Activated CD4-positive, alpha-beta memory T cell treated with anti-CD3 and anti-CD28 coated beads, Interleukin-2, amount 10 ng/mL, durations not matched to agents 7 days and 5 days (primary cell): ENCODE measurements around the gene SPINDOC. TPM values are rescaled to one million over a fixed set of nuclear protein-coding genes. Genes with fewer than 3 reads are reported as not detected.
"Not testable (repeated sequence)": the region's sequence is repeated elsewhere in the genome, so short reads cannot be mapped to it uniquely, and the experiment has no call there.

Experiments
- CTCF ChIA-PET: fragments of 350-600 bp; sonication (Branson Sonifier 250); formaldehyde crosslinking; loops from one replicate; lab custom pipeline; 2021; ENCODE audit warnings: antibody characterized with exemption, inconsistent platforms; lab: Charles Lee
- POLR2A ChIA-PET: fragments of 350-600 bp; sonication (Branson Sonifier 250); formaldehyde crosslinking; loops from one replicate; lab custom pipeline; 2021; ENCODE audit warnings: antibody characterized with exemption; lab: Charles Lee
- DNase-seq: peaks from one replicate; pipeline ENCODE4 v3.0.0-alpha.2; 2020
- H3K27ac Mint-ChIP-seq: one replicate; pipeline ENCODE4 v1.8.0; 2021; ENCODE audit warnings: mild to moderate bottlenecking, mixed read lengths
- H3K27me3 Mint-ChIP-seq: one replicate; pipeline ENCODE4 v1.8.0; 2021; ENCODE audit warnings: mixed read lengths
- H3K36me3 Mint-ChIP-seq: one replicate; pipeline ENCODE4 v1.8.0; 2021; ENCODE audit warnings: low read depth, mixed read lengths
- H3K4me1 Mint-ChIP-seq: one replicate; pipeline ENCODE4 v1.8.0; 2021; ENCODE audit warnings: mixed read lengths
- H3K4me3 Mint-ChIP-seq: one replicate; pipeline ENCODE4 v1.8.0; 2021; ENCODE audit warnings: mild to moderate bottlenecking, mixed read lengths
- H3K9me3 Mint-ChIP-seq: one replicate; pipeline ENCODE4 v1.8.0; 2021; ENCODE audit warnings: mixed read lengths
- total RNA-seq, 2 experiments: library from RNA; stranded (reverse); gene quantifications; one replicate each; pipeline ENCODE4 v1.2.3, GENCODE V29; 2021

SPINDOC gene
- total RNA-seq, 2 experiments from 2014 or later = 33.2 to 37.2 TPM

DNA sequence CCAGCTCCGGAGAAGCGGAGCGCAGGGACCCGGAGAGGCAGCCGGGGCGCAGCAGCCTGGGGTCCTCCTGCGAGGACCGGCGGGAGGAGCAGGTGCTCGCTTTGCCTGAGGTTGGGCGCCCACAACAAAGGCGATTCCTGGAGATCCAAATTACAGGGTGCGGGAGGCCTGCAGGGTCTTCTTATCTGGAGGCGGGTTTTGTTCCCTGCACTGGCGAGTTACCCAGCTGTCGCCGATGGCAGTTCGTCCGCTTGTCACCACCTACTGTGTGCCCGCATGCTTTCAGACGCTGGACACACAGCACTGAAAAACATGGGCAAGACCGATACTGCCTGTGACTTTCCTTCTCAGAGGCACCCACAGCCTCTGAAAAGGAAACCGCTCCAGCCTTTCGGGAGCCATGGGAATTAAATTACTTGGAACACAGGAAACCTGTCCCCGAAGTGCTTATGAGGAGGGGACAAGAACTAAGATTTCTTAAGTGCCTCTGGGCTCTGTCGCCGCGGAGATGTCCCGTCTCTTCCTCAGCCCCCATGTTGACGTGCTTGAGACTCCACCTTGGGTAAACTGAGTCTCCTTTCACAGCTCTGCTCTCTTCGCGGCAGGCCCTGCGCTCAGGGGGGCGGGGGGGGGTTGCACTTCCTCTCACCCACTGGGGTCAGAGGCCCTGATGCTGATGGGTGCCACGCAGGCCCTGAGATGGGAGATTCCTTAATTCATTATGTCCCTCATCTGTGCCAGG lies 43.4 kb upstream of the SPINDOC start:
- no peak overlapping the region for H3K27ac Mint-ChIP-seq
- ChIA-PET CTCF (interaction anchor here (1.4 to 3.0 kb wide), 4 partner anchors 9 to 176 kb away, joined by 3 to 17 read pairs (median 6); no protein-coding TSS in a partner anchor), POLR2A (no interaction called here)
- H3K4me3 Mint-ChIP-seq = peak overlapping the region; percentile 54
- peaks cover 13% of the 10 kb centered on the region for H3K4me1 Mint-ChIP-seq
- H3K36me3 Mint-ChIP-seq = no peaks in the 10 kb centered on the region
- H3K9me3 Mint-ChIP-seq = no peaks in the 10 kb centered on the region
- DNase-seq = no peak
- peaks cover 34% of the 10 kb centered on the region for H3K27me3 Mint-ChIP-seq

DNA sequence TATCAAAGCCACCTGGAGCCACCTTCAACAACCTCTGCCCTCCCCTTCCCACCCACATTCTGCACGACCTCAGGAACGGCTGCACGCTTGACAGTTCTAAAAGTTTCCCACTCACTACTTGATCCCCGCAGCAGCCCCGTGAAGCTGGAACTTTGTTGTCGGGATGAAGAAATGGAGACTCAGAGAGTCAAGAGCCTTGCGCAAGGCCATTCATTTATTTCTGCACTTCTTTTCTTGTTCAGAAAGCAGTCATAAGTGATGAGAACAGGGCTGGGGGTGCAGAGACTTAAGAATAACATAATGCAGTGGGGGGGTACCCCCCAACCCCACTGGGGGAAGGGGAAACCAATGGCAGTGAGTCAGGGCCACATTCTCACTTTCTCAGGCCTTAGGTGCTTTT lies 42.5 kb upstream of the SPINDOC start:
- H3K4me3 Mint-ChIP-seq = no peak overlapping the region
- H3K27me3 Mint-ChIP-seq = peaks cover 39% of the 10 kb centered on the region
- no peak overlapping the region for H3K27ac Mint-ChIP-seq
- peaks cover 13% of the 10 kb centered on the region for H3K4me1 Mint-ChIP-seq
- ChIA-PET POLR2A (no interaction called here), CTCF (no interaction called here)
- H3K36me3 Mint-ChIP-seq = no peaks in the 10 kb centered on the region
- H3K9me3 Mint-ChIP-seq = no peaks in the 10 kb centered on the region
- no peak for DNase-seq

DNA sequence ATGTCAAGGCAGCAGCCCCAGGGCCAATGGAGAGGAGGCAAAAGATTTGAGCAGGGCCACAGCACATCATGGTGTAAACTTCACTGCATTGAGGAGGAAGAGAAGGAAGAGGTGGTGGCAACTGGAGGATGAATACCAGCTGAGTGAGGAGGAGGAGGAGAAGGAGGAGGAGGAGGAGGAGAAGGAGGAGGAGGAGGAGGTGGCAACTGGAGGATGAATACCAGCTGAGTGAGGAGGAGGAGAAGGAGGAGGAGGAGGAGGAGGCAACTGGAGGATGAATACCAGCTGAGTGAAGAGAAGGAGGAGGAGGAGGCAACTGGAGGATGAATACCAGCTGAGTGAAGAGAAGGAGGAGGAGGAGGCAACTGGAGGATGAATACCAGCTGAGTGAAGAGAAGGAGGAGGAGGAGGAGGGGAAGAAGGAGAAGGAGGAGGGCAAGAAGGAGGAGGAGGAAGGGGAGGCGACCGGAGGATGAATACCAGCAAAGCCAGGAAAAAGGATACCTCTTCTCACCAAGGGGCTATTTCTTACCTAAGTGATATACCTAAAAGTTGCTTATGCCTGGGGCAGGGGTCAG lies 41.4 kb upstream of the SPINDOC start:
- peaks cover 13% of the 10 kb centered on the region for H3K4me1 Mint-ChIP-seq
- POLR2A ChIA-PET, H3K4me3 Mint-ChIP-seq, H3K36me3 Mint-ChIP-seq, CTCF ChIA-PET, DNase-seq, H3K27ac Mint-ChIP-seq, H3K9me3 Mint-ChIP-seq: not testable (repeated sequence)
- peaks cover 39% of the 10 kb centered on the region for H3K27me3 Mint-ChIP-seq

DNA sequence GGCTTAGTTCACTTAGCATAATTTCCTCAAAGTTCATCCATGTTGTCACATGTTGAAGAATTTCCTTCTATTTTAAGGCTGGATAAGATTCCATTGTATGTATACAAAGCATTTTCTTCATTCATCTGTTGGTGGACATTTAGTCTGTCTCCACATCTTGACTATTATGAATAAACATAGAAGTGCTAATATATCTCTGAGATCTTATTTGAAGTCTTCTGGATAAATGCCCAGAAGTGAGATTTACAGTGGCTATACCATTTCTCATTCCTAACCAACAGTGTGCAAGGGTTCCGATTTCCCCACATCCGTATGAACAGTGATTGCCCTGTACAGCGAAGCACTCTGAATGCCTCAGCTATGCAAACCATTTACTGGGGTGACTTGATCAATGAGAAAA lies 38.1 kb upstream of the SPINDOC start:
- CTCF ChIA-PET = no interaction called here
- POLR2A ChIA-PET = no interaction called here
- DNase-seq = no peak
- H3K4me1 Mint-ChIP-seq = peaks cover under 1% of the 10 kb centered on the region
- H3K4me3 Mint-ChIP-seq = no peak overlapping the region
- H3K27me3 Mint-ChIP-seq = peaks cover 43% of the 10 kb centered on the region
- no peaks in the 10 kb centered on the region for H3K36me3 Mint-ChIP-seq
- H3K9me3 Mint-ChIP-seq = no peaks in the 10 kb centered on the region
- H3K27ac Mint-ChIP-seq = no peak overlapping the region

DNA sequence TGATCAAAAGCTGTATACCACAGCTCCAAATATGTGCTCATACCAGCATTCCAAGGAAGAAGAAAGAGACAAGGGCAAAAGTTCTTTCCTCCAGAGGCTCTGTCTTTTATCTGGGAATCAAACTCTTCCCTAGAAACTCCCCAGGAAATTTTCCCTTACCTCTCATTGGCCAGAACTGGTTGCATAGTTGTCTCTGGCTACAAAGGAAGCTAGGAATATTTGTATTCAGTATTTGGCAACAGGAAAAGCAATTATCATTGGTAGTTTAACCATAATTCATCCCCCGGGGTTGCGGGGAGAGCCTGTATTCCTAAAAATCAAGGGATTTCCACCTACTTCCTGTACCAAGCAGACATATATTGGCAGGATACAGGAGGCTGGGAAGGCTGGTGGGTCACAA lies 34.2 kb upstream of the SPINDOC start:
- Mint-ChIP-seq H3K9me3 (no peaks in the 10 kb centered on the region), H3K4me3 (no peak overlapping the region), H3K27ac (no peak overlapping the region), H3K36me3 (no peaks in the 10 kb centered on the region), H3K4me1 (no peaks in the 10 kb centered on the region), H3K27me3 (peaks cover 21% of the 10 kb centered on the region)
- POLR2A ChIA-PET = no interaction called here
- CTCF ChIA-PET = interaction anchor here (1.5 kb wide), 1 partner anchor 11 kb away, joined by 9 read pairs; the partner anchor contains the start of gene ZFTA
- DNase-seq = no peak

DNA sequence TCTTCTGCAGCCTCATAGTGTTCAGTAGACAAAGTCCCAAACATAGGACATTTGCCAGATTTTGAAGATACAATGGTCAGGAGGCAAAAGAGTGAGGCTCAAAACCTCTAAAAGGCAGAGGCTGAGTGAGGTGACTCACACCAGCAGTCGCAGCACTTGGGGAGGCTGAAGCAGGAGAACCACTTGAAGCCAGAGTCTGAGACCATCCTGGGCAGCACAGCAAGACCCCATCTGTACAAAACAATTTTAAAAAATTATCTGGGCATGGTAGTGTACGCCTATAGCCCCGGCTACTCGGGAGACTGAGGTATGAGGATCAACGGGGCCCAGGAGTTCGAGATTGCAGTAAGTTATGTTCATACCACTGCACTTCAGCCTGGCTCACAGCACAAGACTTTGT lies 30.5 kb upstream of the SPINDOC start:
- peaks cover 7% of the 10 kb centered on the region for H3K4me1 Mint-ChIP-seq

DNA sequence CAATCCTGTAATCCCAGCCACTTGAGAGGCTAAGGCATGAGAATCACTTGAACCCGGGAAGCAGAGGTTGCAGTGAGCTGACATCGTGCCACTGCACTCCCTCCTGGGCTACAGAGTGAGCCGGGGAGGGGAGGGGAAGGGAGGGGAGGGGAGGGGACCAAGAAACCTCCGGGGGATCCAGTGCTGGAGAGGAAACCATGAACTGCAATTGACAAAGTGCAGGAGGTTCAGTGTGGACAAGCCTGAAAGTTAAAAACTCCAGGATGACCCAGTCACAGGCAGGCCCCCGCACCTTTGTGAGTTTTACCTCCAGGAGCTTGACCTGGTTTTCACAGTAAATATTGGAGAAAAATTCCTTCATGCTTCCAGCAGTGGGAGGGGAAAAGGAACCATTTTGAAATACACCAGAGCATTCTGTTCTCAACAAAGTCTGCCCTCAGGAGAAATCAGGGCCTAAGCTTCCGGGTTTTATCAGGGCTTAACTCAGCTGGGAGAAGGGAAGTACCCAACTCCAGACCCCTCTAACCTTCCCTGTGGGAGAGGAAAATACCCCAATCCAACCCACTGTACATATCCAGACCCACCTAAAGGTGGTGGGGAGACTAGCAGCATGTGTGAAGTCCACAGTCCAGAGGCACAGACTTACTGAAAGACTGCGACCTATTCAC lies 29.2 kb upstream of the SPINDOC start:
- H3K36me3 Mint-ChIP-seq = no peaks in the 10 kb centered on the region
- CTCF ChIA-PET = interaction anchor here (1.5 kb wide), 1 partner anchor 16 kb away, joined by 5 read pairs; the partner anchor contains the start of gene ZFTA
- H3K27me3 Mint-ChIP-seq = peaks cover 19% of the 10 kb centered on the region

More for the DNA sequence above, 30.5 kb upstream of the SPINDOC start:
- no peak for DNase-seq
- H3K4me3 Mint-ChIP-seq = no peak overlapping the region
- POLR2A ChIA-PET = no interaction called here
- no peaks in the 10 kb centered on the region for H3K36me3 Mint-ChIP-seq
- CTCF ChIA-PET = interaction anchor here (1.5 kb wide), 1 partner anchor 15 kb away, joined by 5 read pairs; the partner anchor contains the start of gene ZFTA
- no peak overlapping the region for H3K27ac Mint-ChIP-seq
- peaks cover 23% of the 10 kb centered on the region for H3K27me3 Mint-ChIP-seq
- H3K9me3 Mint-ChIP-seq = no peaks in the 10 kb centered on the region

DNA sequence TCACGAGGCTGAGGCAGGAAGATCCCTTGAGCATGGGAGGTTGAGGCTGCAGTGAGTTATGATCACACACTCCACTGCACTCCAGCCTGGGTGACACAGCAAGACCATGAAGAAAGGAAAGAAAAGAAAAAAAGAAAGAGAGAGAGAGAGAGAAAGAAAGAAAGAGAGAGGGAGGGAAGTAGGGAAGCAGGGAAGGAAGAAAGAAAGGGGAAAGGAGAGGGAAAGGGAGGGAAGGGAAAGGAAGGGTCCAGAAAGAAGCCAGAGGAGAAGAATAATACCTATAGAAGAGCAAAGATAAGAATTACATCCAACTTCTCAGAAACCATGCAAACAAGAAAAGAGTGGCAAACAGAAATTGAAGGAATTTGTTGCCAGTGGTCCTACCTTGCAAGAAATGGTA lies 27.4 kb upstream of the SPINDOC start:
- Mint-ChIP-seq H3K27me3 (peaks cover 15% of the 10 kb centered on the region), H3K4me1 (peaks cover 9% of the 10 kb centered on the region), H3K27ac (no peak overlapping the region), H3K9me3 (peaks cover 5% of the 10 kb centered on the region), H3K36me3 (no peaks in the 10 kb centered on the region), H3K4me3 (no peak overlapping the region)
- ChIA-PET POLR2A (no interaction called here), CTCF (interaction anchor here (0.7 kb wide), 1 partner anchor 265 kb away, joined by 3 read pairs; no protein-coding TSS in a partner anchor)
- DNase-seq = no peak

More for the DNA sequence above, 29.2 kb upstream of the SPINDOC start:
- no peak for DNase-seq
- Mint-ChIP-seq H3K4me1 (peaks cover 7% of the 10 kb centered on the region), H3K27ac (no peak overlapping the region), H3K9me3 (no peaks in the 10 kb centered on the region), H3K4me3 (no peak overlapping the region)
- POLR2A ChIA-PET = no interaction called here

DNA sequence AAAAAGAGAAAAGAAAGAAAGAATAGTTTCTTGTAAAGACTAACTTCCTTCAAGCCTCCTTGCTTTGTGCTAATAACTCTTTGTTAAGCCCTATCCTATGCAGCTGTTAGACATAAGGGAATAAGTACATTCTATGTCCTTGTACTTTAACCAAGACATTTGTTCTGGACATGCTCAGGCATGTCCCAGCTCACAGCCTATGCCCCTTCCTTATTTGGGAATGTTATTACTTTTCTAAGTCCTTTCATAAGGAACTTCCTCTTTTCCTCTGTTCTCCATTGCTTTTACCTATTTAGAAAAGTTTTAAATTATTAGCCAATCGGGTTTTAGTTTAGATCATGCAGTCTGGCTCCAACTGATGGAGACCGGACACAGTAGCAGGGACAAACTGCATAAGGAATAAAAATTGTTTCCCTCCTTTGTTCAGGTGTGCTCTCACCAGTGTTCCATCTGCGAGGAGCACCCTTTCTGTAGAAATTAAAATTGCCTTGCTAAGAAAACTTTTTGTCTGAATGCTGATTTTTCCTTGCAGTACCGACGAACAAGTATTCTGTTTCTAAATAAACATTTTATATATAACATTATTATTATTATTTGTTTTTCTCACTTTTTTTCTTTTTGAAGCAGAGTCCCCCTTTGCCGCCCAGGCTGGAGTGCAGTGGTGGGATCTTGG lies 21.6 kb upstream of the SPINDOC start:
- Mint-ChIP-seq H3K4me1 (peaks cover 2% of the 10 kb centered on the region), H3K36me3 (peaks cover 4% of the 10 kb centered on the region)

DNA sequence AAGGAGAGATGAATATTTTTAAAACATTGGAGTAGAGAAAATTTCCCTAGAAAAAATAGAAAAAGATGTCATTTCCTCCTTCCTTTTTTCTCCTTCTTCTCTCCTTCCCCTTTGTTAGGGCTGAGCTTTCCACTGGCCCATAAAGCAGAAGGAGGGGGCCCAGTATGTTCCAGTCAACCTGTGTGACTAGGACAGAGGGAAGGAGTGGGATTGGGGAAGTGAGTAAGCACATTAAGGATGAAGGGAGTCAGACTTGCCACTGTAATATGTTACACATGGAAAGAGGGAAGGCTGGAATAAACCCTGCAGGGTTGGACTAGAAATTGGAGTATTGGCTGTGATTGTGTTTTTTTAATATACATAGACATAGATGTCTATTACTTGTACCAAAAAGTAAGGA lies 20.1 kb upstream of the SPINDOC start:
- Mint-ChIP-seq H3K4me3 (no peak overlapping the region), H3K27ac (no peak overlapping the region), H3K9me3 (peaks cover 19% of the 10 kb centered on the region), H3K27me3 (peaks cover 10% of the 10 kb centered on the region), H3K4me1 (peaks cover 2% of the 10 kb centered on the region), H3K36me3 (peaks cover 4% of the 10 kb centered on the region)
- CTCF ChIA-PET = no interaction called here
- DNase-seq = no peak
- POLR2A ChIA-PET = no interaction called here

More for the DNA sequence above, 21.6 kb upstream of the SPINDOC start:
- CTCF ChIA-PET = no interaction called here
- Mint-ChIP-seq H3K27ac (no peak overlapping the region), H3K9me3 (peaks cover 19% of the 10 kb centered on the region), H3K27me3 (peaks cover 11% of the 10 kb centered on the region), H3K4me3 (no peak overlapping the region)
- no peak for DNase-seq
- POLR2A ChIA-PET = no interaction called here

DNA sequence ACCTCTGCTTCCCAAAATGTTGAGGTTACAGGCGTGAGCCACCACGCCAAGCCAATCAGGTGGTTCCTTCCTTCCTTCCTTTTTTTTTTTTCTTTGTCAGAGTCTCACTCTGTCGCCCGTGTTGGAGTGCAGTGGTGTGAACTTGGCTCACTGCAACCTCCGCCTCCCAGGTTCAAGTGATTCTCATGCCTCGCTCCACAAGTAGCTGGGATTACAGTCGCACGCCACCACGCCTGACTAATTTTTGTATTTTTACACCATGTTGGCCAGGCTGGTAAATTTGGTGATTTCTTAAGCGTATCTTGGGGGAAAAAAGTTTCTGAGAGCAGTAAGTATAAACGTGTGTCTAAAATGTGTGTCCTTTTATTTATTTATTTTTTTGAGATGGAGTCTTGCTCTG lies 18.2 kb upstream of the SPINDOC start:
- peaks cover 10% of the 10 kb centered on the region for H3K27me3 Mint-ChIP-seq
- peaks cover 4% of the 10 kb centered on the region for H3K36me3 Mint-ChIP-seq

DNA sequence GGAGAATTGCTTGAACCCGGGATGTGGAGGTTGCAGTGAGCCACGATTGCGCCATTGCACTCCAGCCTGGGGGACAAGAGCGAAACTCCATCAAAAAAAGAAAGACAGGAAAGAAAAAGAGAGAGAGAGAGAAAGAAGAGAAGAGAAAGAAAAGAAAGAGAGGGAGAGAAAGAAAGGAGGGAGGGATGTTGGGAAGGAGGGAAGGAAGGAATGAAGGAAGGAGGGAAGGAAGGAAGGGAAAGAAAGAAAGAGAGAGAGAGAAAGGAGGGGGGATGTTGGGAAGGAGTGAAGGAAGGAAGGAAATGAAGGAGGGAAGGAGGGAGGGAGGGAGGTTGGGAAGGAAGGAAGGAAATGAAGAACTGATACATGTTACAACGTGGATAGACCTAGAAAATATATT lies 12.3 kb upstream of the SPINDOC start:
- CTCF ChIA-PET = no interaction called here
- Mint-ChIP-seq H3K4me3 (no peak overlapping the region), H3K9me3 (no peaks in the 10 kb centered on the region), H3K27me3 (peaks cover 8% of the 10 kb centered on the region), H3K36me3 (no peaks in the 10 kb centered on the region), H3K4me1 (no peaks in the 10 kb centered on the region), H3K27ac (no peak overlapping the region)
- POLR2A ChIA-PET = no interaction called here
- DNase-seq = no peak

More for the DNA sequence above, 18.2 kb upstream of the SPINDOC start:
- peaks cover 2% of the 10 kb centered on the region for H3K4me1 Mint-ChIP-seq
- no peak overlapping the region for H3K27ac Mint-ChIP-seq
- no peak overlapping the region for H3K4me3 Mint-ChIP-seq
- peaks cover 19% of the 10 kb centered on the region for H3K9me3 Mint-ChIP-seq
- ChIA-PET POLR2A (interaction anchor here (0.6 kb wide), 1 partner anchor 293 kb away, joined by 4 read pairs; no protein-coding TSS in a partner anchor), CTCF (no interaction called here)
- no peak for DNase-seq
